ENCODE measurements around the gene TCF4.

GRCh38 chr18:55256929-55257289 is 331.1 kb downstream of the TCF4 start:
- TF ChIP-seq CTCF (IDR thresholded peaks at IDR 0.05): no peak
- TF ChIP-seq EP300 (IDR thresholded peaks at IDR 0.05): no peak
- no peak for TF ChIP-seq POLR2AphosphoS5 (IDR thresholded peaks at IDR 0.05)
- TF ChIP-seq POLR2A (IDR thresholded peaks at IDR 0.05): no peak

Data from stomach (tissue), 4 donors.